ENCODE measurements around the gene TNF. TPM values are rescaled to one million over a fixed set of nuclear protein-coding genes. Genes with fewer than 3 reads are reported as not detected.
"Not testable (repeated sequence)": the region's sequence is repeated elsewhere in the genome, so short reads cannot be mapped to it uniquely, and the experiment has no call there.

Gene TNF
- total RNA-seq, 3 donors from 2014 or later, result 0.41 to 1.7 (median 1.1) TPM

DNA sequence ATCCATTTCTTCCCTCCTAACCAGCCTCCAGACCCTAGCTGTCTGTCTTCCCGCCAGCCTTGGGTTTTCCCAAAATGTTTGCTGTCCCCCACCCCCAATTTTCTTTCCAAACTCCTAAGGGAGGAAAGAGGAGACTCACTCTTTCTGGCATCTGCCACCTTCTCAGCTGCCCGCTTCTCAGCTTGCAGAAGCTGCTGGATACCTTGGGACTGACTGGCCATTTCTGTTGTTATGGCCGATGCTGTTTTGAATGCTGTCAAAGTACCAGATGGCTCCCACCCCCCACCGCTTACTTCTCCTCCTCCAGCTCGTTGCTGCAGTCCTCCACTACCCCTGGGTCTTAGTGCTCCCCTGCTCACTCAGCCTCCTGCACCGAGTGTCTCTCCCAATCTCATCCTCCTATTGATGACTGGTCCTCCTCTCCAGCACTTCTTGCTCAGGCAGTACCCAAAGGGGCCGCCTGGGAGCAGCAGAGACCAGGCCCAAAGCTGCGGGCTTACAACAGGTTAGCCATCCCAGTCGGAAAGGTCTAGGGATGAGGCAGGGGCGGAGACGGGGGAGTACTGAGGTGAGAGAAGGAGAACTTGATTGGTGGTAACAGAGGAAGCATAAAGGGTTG is 28.9 kb upstream of the TNF start, which contains the start of gene ATP6V1G2:
Gene ATP6V1G2, minus strand, starts transcription at position 270 of the 619 bp plus-strand sequence. Its CDS starts 49 bp downstream, at position 221.
- intact Hi-C loops (cut with DNase I, micrococcal nuclease), result loop anchor here (5.0 kb wide), 2 partner anchors 46 to 51 kb away; partner anchors contain the start of gene NCR3 (in 1 of the 2)
- TF ChIP-seq, protein P1, sequence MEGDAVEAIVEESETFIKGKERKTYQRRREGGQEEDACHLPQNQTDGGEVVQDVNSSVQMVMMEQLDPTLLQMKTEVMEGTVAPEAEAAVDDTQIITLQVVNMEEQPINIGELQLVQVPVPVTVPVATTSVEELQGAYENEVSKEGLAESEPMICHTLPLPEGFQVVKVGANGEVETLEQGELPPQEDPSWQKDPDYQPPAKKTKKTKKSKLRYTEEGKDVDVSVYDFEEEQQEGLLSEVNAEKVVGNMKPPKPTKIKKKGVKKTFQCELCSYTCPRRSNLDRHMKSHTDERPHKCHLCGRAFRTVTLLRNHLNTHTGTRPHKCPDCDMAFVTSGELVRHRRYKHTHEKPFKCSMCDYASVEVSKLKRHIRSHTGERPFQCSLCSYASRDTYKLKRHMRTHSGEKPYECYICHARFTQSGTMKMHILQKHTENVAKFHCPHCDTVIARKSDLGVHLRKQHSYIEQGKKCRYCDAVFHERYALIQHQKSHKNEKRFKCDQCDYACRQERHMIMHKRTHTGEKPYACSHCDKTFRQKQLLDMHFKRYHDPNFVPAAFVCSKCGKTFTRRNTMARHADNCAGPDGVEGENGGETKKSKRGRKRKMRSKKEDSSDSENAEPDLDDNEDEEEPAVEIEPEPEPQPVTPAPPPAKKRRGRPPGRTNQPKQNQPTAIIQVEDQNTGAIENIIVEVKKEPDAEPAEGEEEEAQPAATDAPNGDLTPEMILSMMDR (IDR thresholded peaks at IDR 0.05), result peak; percentile 92
- DNase-seq, result peak; percentile 91 to 95 (median 95)
- peak; percentile 76 for ATAC-seq
- H3K4me1 ChIP-seq (ENCODE audit: low read depth), result peaks cover 15% of the 10 kb centered on the region
- no peaks in the 10 kb centered on the region for H3K9me3 ChIP-seq
- no peaks in the 10 kb centered on the region for H3K36me3 ChIP-seq (ENCODE audit: low read depth)
- H3K4me3 ChIP-seq, result peak within 1 kb of the TSS; percentile 6

DNA sequence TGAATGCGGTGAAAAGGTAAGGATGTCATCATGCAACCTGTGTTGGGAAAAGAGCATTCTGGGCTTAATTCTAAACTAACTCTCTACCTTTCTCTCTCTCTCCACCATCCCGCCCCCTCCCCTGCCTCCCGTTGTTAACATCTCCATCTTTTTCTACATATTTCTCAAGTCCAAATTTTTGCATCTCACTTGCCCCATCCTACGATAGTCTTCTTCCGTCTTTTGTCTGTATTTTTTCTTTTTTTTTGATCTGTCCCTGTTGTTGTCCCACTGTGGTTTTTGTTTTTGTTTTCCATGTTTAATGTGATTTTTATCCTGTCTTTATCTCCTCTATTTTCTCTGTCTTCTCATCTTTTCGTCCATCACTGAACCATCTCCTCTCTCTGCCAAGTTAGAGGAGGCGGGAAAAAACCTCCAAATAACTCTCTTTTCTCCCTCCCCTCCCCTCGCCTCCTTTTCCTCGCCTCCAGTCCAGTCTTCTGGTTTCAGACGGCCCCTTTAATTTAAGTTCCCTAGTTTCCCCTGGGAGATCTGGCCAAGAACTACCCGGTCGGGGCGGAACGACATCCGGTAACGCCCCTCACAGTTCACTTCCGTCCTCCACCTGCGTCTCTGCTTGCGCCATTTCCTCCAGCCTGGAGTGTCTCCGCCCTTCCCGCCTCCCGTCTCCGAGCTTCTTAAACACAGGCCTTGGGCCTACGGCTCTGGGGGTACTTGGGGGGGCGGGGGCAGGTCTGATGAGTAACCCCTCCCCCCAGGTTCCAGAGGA is 28.2 kb upstream of the TNF start, which contains the start of gene NFKBIL1:
Gene NFKBIL1, plus strand, starts transcription at position 651 of the 769 bp plus-strand sequence. Its CDS starts 87 bp downstream, at position 738.
- no peaks in the 10 kb centered on the region for H3K9me3 ChIP-seq
- ATAC-seq (peak; percentile 96), DNase-seq (peak; percentile 93 to 96 (median 96))
- no peaks in the 10 kb centered on the region for H3K36me3 ChIP-seq (ENCODE audit: low read depth)
- TF ChIP-seq, protein P1 (IDR thresholded peaks at IDR 0.05), result no peak
- H3K4me3 ChIP-seq, result peak within 1 kb of the TSS; percentile 6
- intact Hi-C loops (cut with DNase I, micrococcal nuclease), result loop anchor here (5.0 kb wide), 2 partner anchors 45 to 50 kb away; partner anchors contain the start of gene NCR3 (in 1 of the 2)
- H3K4me1 ChIP-seq (ENCODE audit: low read depth), result peaks cover 15% of the 10 kb centered on the region

DNA sequence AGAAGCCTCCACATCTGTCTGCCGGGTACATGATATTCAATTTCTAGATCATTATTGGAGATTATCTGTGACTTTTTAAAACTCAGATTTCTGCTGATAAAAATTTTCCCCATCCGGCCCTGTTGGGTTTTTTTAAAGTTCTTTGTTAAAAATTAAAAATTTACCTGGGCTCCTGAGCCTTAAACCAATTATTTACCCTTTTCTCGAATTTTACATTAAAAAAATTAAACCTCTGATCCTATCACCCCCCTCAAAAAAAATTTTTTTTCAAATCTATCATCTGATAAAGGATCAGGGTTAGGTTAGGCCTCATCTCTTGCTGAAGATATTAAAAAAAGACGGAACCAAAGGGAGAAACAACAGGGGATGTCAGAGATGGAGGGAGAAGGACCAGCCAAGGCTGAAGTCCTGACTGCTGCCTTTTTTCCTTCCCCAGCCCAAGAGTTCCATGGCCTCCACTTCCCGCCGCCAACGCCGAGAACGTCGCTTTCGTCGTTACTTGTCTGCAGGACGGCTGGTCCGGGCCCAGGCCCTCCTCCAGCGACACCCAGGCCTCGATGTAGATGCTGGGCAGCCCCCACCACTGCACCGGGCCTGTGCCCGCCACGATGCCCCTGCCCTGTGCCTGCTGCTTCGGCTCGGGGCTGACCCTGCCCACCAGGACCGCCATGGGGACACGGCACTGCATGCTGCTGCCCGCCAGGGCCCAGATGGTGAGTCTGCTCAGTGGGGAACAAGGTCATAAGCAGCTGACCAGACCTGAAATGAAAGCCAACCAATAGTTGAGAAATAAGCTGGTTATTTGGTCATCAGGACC is 27.4 kb upstream of the TNF start:
- Histone ChIP-seq H3K36me3 (ENCODE audit: low read depth) (no peaks in the 10 kb centered on the region), H3K4me3 (no peak overlapping the region), H3K4me1 (ENCODE audit: low read depth) (peaks cover 15% of the 10 kb centered on the region), H3K9me3 (no peaks in the 10 kb centered on the region)
- no peak for ATAC-seq
- peak in 2 of 3 donors; percentile 52 to 69 for DNase-seq
- TF ChIP-seq, protein P1 (IDR thresholded peaks at IDR 0.05), result no peak
- intact Hi-C loops (cut with DNase I, micrococcal nuclease), result loop anchor here (5.0 kb wide), 2 partner anchors 44 to 49 kb away; partner anchors contain the start of gene NCR3 (in 1 of the 2)

DNA sequence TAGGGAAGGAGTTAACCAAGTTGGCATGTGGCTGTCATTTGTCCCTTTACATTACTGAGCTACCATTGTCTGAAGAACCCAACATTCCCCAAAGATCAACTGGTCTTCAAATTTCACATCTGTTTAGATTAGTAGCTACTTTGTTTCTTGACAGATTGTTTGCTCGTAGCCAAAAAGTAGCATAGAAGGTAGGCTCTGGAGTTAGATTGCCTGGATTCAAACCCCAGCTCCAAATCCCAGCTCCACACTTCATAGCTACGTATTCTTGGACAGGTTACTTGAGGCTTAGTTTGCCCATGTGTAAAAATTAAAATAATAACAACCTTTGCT is 26.9 kb upstream of the TNF start:
- intact Hi-C loops (cut with DNase I, micrococcal nuclease), result loop anchor here (5.0 kb wide), 2 partner anchors 44 to 49 kb away; partner anchors contain the start of gene NCR3 (in 1 of the 2)
- no peak for ATAC-seq
- no peaks in the 10 kb centered on the region for H3K36me3 ChIP-seq (ENCODE audit: low read depth)
- TF ChIP-seq, protein P1 (IDR thresholded peaks at IDR 0.05), result no peak
- no peaks in the 10 kb centered on the region for H3K9me3 ChIP-seq
- DNase-seq, result no peak
- H3K4me3 ChIP-seq, result no peak overlapping the region
- H3K4me1 ChIP-seq (ENCODE audit: low read depth), result peaks cover 12% of the 10 kb centered on the region

DNA sequence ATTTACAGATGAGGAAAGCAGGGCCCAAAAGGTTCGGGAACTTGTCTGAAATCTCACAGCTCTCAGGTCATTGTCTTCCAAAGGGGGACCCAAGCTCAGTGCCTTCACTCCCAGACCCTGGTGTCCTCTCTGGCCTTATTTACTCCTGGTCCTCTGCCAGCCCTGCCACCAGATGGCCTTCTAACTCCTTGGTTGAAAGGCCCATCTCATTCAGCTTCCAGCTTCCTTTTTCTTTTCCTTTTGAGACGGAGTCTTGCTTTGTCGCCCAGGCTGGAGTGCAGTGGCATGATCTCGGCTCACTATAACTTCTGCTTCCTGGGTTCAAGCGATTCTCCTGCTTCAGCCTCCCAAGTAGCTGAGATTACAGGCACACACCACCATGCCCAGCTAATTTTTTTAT is 24.0 kb upstream of the TNF start:
- DNase-seq (peak in 2 of 3 donors; percentile 64 to 65), ATAC-seq (peak; percentile 17)
- peaks cover 12% of the 10 kb centered on the region for H3K4me1 ChIP-seq (ENCODE audit: low read depth)

More for the DNA sequence above, 24.0 kb upstream of the TNF start:
- H3K4me3 ChIP-seq; intact Hi-C loops (cut with DNase I, micrococcal nuclease); H3K36me3 ChIP-seq (ENCODE audit: low read depth); H3K9me3 ChIP-seq: not testable (repeated sequence)
- TF ChIP-seq, protein P1 (IDR thresholded peaks at IDR 0.05), result peak; percentile 17
